ENCODE results near the gene MYL11.

GRCh38 chr16:30421010-30421409, 46.4 kb downstream of the MYL11 start:
- TF ChIP-seq CTCF (conservative IDR thresholded peaks at IDR 0.05 in 1 of 2, IDR thresholded peaks at IDR 0.05 in 1 of 2; ENCODE audit: extremely low read depth in 1 of 2, insufficient read depth in 1 of 2, low read depth in 1 of 2, low read length in 2 of 2) (no peak), EZH2 (IDR thresholded peaks at IDR 0.05; ENCODE audit: borderline replicate concordance, low read length) (no peak)
